OCI-LY1 (cell line): Measurements from ENCODE around the gene OR6B1.

Experiments used
- H2AFZ ChIP-seq: fragments of 200-600 bp; sonication (generic), shearing (Covaris generic); 2 replicates; pipeline ENCODE4 v1.6.0; 2014; ENCODE audit warnings: antibody characterized with exemption, mild to moderate bottlenecking, low read length
- H3F3A ChIP-seq: fragments of 200-600 bp; sonication (generic), shearing (Covaris generic); 2 replicates; pipeline ENCODE4 v1.6.0; 2014; ENCODE audit warnings: mild to moderate bottlenecking, antibody characterized with exemption, low read length, moderate library complexity; ENCODE audit not compliant: insufficient read depth
- H3K27ac ChIP-seq: fragments of 200-600 bp; sonication (generic); 2 replicates; pipeline ENCODE4 v1.5.1; 2014; ENCODE audit warnings: low read length, mixed run types, mild to moderate bottlenecking, low read depth; ENCODE audit not compliant: poor library complexity, severe bottlenecking
- H3K27me3 ChIP-seq: fragments of 200-600 bp; sonication (generic); 2 replicates; pipeline ENCODE4 v1.6.0; 2014; ENCODE audit warnings: antibody characterized with exemption, mild to moderate bottlenecking, low read length, moderate library complexity; ENCODE audit not compliant: insufficient read depth
- H3K36me3 ChIP-seq: fragments of 200-600 bp; sonication (generic); 2 replicates; pipeline ENCODE4 v1.6.1; 2014; ENCODE audit warnings: mild to moderate bottlenecking, antibody characterized with exemption, low read length, moderate library complexity, mixed read lengths; ENCODE audit not compliant: insufficient read depth
- H3K4me1 ChIP-seq: fragments of 200-600 bp; sonication (generic); 2 replicates; pipeline ENCODE4 v1.5.1; 2014; ENCODE audit warnings: mild to moderate bottlenecking, low read length, moderate library complexity; ENCODE audit not compliant: insufficient read depth, severe bottlenecking
- H3K4me2 ChIP-seq: fragments of 200-600 bp; sonication (generic), shearing (Covaris generic); 2 replicates; pipeline ENCODE4 v1.6.1; 2014; ENCODE audit warnings: low read length
- H3K4me3 ChIP-seq: fragments of 200-600 bp; sonication (generic); 2 replicates; pipeline ENCODE4 v1.5.1; 2014; ENCODE audit warnings: low read length, low read depth, mild to moderate bottlenecking, mixed read lengths; ENCODE audit not compliant: poor library complexity, severe bottlenecking
- H3K79me2 ChIP-seq: fragments of 200-600 bp; shearing (Covaris generic); 2 replicates; pipeline ENCODE4 v1.6.1; 2016; ENCODE audit warnings: mixed run types, low read length, mixed read lengths; ENCODE audit not compliant: insufficient read depth
- H3K9ac ChIP-seq: fragments of 200-600 bp; sonication (generic), shearing (Covaris generic); 2 replicates; pipeline ENCODE4 v1.6.1; 2014; ENCODE audit warnings: mild to moderate bottlenecking, low read length, mixed read lengths
- H3K9me2 ChIP-seq: fragments of 200-600 bp; sonication (generic), shearing (Covaris generic); 2 replicates; pipeline ENCODE4 v1.6.1; 2014; ENCODE audit warnings: low read depth, mild to moderate bottlenecking, low read length, mixed read lengths
- H3K9me3 ChIP-seq: fragments of 200-600 bp; shearing (Covaris generic); 2 replicates; pipeline ENCODE4 v1.6.1; 2014; ENCODE audit warnings: low read length, mixed read lengths
- H4K20me1 ChIP-seq: fragments of 200-600 bp; sonication (generic), shearing (Covaris generic); 2 replicates; pipeline ENCODE4 v1.6.0; 2016; ENCODE audit warnings: mild to moderate bottlenecking, low read length; ENCODE audit not compliant: insufficient read depth
- CTCF ChIP-seq: fragments of 200-600 bp; sonication (generic), shearing (Covaris generic); IDR thresholded peaks from 2 replicates; pipeline ENCODE4 v1.5.1; 2017; ENCODE audit warnings: mild to moderate bottlenecking, antibody characterized with exemption, low read length, moderate library complexity, mixed read lengths
- EZH2 ChIP-seq: fragments of 200-600 bp; sonication (generic), shearing (Covaris generic); IDR thresholded peaks from 2 replicates; pipeline ENCODE4 v1.8.0; 2017; ENCODE audit warnings: borderline replicate concordance, mixed run types, mild to moderate bottlenecking, antibody characterized with exemption, low read length, moderate library complexity, mixed read lengths

Gene OR6B1

GRCh38 chr7:144011458-144012230 lies 11.5 kb downstream of the OR6B1 start:
- Histone ChIP-seq H4K20me1 (no peaks in the 10 kb centered on the region), H3K9me2 (no peaks in the 10 kb centered on the region), H3K4me3 (no peak overlapping the region), H3K27ac (no peak overlapping the region), H3K79me2 (no peaks in the 10 kb centered on the region), H3K36me3 (no peaks in the 10 kb centered on the region), H3K9ac (no peak overlapping the region), H3F3A (no peaks in the 10 kb centered on the region), H3K4me2 (no peak overlapping the region), H3K9me3 (0 out of 2 replicates have a peak, but pooled peaks cover 6% of the 10 kb centered on the region), H2AFZ (no peak overlapping the region), H3K27me3 (no peaks in the 10 kb centered on the region), H3K4me1 (no peaks in the 10 kb centered on the region)
- TF ChIP-seq CTCF: no peak; the same call in 1 of the 2 replicates
- TF ChIP-seq EZH2: no peak

GRCh38 chr7:144018065-144018464 lies 17.9 kb downstream of the OR6B1 start:
- no peaks in the 10 kb centered on the region for H3K9me3 ChIP-seq
- H3K4me3 ChIP-seq: no peak overlapping the region
- no peaks in the 10 kb centered on the region for H3K27me3 ChIP-seq
- no peaks in the 10 kb centered on the region for H3K79me2 ChIP-seq
- H4K20me1 ChIP-seq: no peaks in the 10 kb centered on the region
- no peaks in the 10 kb centered on the region for H3K9me2 ChIP-seq
- H3K36me3 ChIP-seq: no peaks in the 10 kb centered on the region
- no peaks in the 10 kb centered on the region for H3K4me1 ChIP-seq
- no peak overlapping the region for H2AFZ ChIP-seq
- no peak overlapping the region for H3K27ac ChIP-seq
- H3K4me2 ChIP-seq: no peak overlapping the region
- TF ChIP-seq EZH2 (no peak), CTCF (no peak)
- no peak overlapping the region for H3K9ac ChIP-seq
- no peaks in the 10 kb centered on the region for H3F3A ChIP-seq

DNA sequence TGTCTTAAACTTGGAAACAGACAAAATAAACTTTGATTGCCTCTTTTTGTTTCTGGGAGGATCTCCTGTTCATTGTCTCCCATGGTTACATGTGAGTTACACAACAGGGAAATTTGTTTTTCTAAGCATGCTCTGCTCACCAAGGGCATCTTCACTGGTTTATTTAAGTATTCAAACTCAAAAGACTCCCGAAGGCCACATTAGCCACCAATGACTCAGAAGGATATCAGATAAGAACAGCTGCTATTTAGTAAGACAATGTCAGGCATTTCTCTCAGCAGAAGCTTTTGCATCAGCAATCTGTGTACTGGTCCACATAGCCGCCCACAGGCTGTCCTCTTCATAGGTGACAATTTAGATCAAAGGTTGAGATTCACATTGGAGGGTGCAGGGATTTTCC lies 19.3 kb downstream of the OR6B1 start:
- Histone ChIP-seq H3K9ac (no peak overlapping the region), H3K9me2 (no peaks in the 10 kb centered on the region), H3F3A (no peaks in the 10 kb centered on the region), H3K36me3 (no peaks in the 10 kb centered on the region), H4K20me1 (no peaks in the 10 kb centered on the region), H3K79me2 (no peaks in the 10 kb centered on the region), H3K4me2 (no peak overlapping the region), H3K4me3 (no peak overlapping the region), H3K9me3 (no peaks in the 10 kb centered on the region), H3K27me3 (no peaks in the 10 kb centered on the region), H2AFZ (no peak overlapping the region), H3K27ac (no peak overlapping the region), H3K4me1 (no peaks in the 10 kb centered on the region)
- TF ChIP-seq CTCF: no peak
- TF ChIP-seq EZH2: no peak
